ENCODE data around the gene BTRC.
"Not testable (repeated sequence)": the region's sequence is repeated elsewhere in the genome, so short reads cannot be mapped to it uniquely, and the experiment has no call there.

Gene BTRC

GRCh38 chr10:101329341-101330032 is 24.5 kb upstream of the BTRC start:
- CTCF ChIA-PET, result interaction anchor here (1.0 kb wide), 2 partner anchors 38 to 41 kb away, joined by 3 read pairs; no protein-coding TSS in a partner anchor
- DNase-seq (ENCODE audit: extremely low spot score), result no peak
- no peak for TF ChIP-seq FOXK2 (IDR thresholded peaks at IDR 0.05)
- TF ChIP-seq FOXM1 (IDR thresholded peaks at IDR 0.05; ENCODE audit: borderline replicate concordance), result no peak
- TF ChIP-seq SP1 (IDR thresholded peaks at IDR 0.05), result no peak
- TF ChIP-seq NFRKB (IDR thresholded peaks at IDR 0.05), result no peak
- TF ChIP-seq, protein P1, sequence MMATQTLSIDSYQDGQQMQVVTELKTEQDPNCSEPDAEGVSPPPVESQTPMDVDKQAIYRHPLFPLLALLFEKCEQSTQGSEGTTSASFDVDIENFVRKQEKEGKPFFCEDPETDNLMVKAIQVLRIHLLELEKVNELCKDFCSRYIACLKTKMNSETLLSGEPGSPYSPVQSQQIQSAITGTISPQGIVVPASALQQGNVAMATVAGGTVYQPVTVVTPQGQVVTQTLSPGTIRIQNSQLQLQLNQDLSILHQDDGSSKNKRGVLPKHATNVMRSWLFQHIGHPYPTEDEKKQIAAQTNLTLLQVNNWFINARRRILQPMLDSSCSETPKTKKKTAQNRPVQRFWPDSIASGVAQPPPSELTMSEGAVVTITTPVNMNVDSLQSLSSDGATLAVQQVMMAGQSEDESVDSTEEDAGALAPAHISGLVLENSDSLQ (IDR thresholded peaks at IDR 0.05), result no peak
- no peak for TF ChIP-seq BHLHE40 (IDR thresholded peaks at IDR 0.05; ENCODE audit: borderline replicate concordance)
- no peak for TF ChIP-seq LEF1 (IDR thresholded peaks at IDR 0.05; ENCODE audit: borderline replicate concordance)
- TF ChIP-seq TARDBP (IDR thresholded peaks at IDR 0.05), result no peak
- no peak for TF ChIP-seq SUZ12 (IDR thresholded peaks at IDR 0.05)
- POLR2A ChIA-PET, result no interaction called here

- POLR2A ChIA-PET, result interaction anchor here (0.5 kb wide), 1 partner anchor 1123 kb away, joined by 3 read pairs; no protein-coding TSS in a partner anchor
- DNase-seq (ENCODE audit: extremely low spot score), result no peak
- CTCF ChIA-PET, result interaction anchor here (1.0 kb wide), 2 partner anchors 39 to 42 kb away, joined by 3 read pairs; no protein-coding TSS in a partner anchor
- TF ChIP-seq LEF1 (IDR thresholded peaks at IDR 0.05; ENCODE audit: borderline replicate concordance), result no peak
- no peak for TF ChIP-seq TARDBP (IDR thresholded peaks at IDR 0.05)
- TF ChIP-seq ELF4 (IDR thresholded peaks at IDR 0.05), result no peak
- TF ChIP-seq ZNF384 (IDR thresholded peaks at IDR 0.05), result no peak
- TF ChIP-seq L3MBTL2 (conservative IDR thresholded peaks at IDR 0.05), result no peak
- TF ChIP-seq SUZ12 (IDR thresholded peaks at IDR 0.05), result no peak
- no peak for TF ChIP-seq ARNT (IDR thresholded peaks at IDR 0.05)
- no peak for TF ChIP-seq SP1 (IDR thresholded peaks at IDR 0.05)
- no peak for TF ChIP-seq BHLHE40 (IDR thresholded peaks at IDR 0.05; ENCODE audit: borderline replicate concordance)
- TF ChIP-seq FOXM1 (IDR thresholded peaks at IDR 0.05; ENCODE audit: borderline replicate concordance), result no peak
- TF ChIP-seq, protein P1 (IDR thresholded peaks at IDR 0.05), result no peak
- no peak for TF ChIP-seq FOXK2 (IDR thresholded peaks at IDR 0.05)
- TF ChIP-seq HDGF (IDR thresholded peaks at IDR 0.05; ENCODE audit: borderline replicate concordance), result no peak
- TF ChIP-seq NFRKB (IDR thresholded peaks at IDR 0.05), result no peak
Measured at GRCh38 chr10:101330231-101330630, 23.7 kb upstream of the BTRC start.

DNA sequence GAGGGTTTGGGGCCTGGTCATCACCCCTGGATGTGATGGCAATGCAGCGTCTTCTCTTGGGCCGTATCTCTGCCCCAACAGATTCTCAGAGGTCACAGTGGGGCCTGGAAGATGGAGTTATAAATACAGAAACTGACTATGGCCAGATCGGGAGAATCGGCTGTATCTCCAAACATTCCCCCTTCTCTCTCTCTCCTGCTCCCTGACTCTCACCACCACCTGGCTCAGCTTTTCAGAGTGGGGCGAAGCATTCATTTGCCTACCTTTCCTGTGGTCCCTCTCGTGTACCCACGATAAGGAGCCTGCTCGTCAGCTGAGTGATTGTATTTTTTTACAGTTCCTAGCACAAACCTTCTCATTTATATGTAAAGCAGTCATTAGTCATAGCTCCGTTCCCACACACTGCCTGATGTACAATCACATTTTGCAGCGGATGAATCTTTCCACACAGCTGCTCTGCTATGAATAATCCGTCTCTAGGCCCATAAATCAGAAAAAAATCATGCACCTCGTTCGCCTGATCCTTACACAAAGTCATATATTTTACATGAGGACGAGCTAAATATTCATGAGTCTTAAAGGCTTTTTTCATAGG is 23.2 kb upstream of the BTRC start:
- POLR2A ChIA-PET, result interaction anchor here (0.5 kb wide), 1 partner anchor 1123 kb away, joined by 3 read pairs; no protein-coding TSS in a partner anchor
- CTCF ChIA-PET, result interaction anchor here (1.0 to 1.3 kb wide), 4 partner anchors 40 to 117 kb away, joined by 3 read pairs; no protein-coding TSS in a partner anchor

DNA sequence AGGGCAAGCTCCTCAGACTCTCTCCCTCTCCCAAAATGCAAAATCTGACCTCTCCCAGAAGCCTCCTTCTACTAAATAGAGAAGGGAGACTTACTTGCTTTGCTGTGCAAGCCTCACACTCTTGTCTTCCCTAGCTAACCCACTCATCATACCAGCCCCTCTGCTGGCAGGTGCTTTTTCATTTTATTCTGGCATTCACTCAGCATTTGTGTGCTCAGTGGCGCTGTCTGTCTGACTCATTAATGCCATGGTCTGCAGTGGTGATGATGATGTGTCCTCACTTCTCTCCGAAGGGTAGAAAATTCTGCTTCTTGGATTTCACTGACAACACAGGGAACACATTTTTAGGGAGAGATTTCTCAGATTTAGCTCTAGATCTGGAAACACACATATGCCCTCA is 22.0 kb upstream of the BTRC start:
- no peak for TF ChIP-seq ELF4 (IDR thresholded peaks at IDR 0.05)
- no peak for TF ChIP-seq NFRKB (IDR thresholded peaks at IDR 0.05)
- TF ChIP-seq BHLHE40 (IDR thresholded peaks at IDR 0.05; ENCODE audit: borderline replicate concordance), result no peak
- TF ChIP-seq ZNF384 (IDR thresholded peaks at IDR 0.05), result no peak
- TF ChIP-seq SUZ12 (IDR thresholded peaks at IDR 0.05), result no peak
- TF ChIP-seq FOXM1 (IDR thresholded peaks at IDR 0.05; ENCODE audit: borderline replicate concordance), result no peak
- no peak for TF ChIP-seq LEF1 (IDR thresholded peaks at IDR 0.05; ENCODE audit: borderline replicate concordance)
- TF ChIP-seq SP1 (IDR thresholded peaks at IDR 0.05), result no peak
- CTCF ChIA-PET, result interaction anchor here (1.1 to 1.3 kb wide), 2 partner anchors 112 to 118 kb away, joined by 3 read pairs; no protein-coding TSS in a partner anchor
- no peak for DNase-seq (ENCODE audit: extremely low spot score)
- POLR2A ChIA-PET, result no interaction called here

More for the DNA sequence above, 23.2 kb upstream of the BTRC start:
- DNase-seq (ENCODE audit: extremely low spot score), result no peak
- TF ChIP-seq ARNT (IDR thresholded peaks at IDR 0.05) (no peak), SP1 (IDR thresholded peaks at IDR 0.05) (no peak), NFRKB (IDR thresholded peaks at IDR 0.05) (no peak), SUZ12 (IDR thresholded peaks at IDR 0.05) (no peak), CTBP1 (IDR thresholded peaks at IDR 0.05; ENCODE audit: borderline replicate concordance) (no peak), FOXK2 (IDR thresholded peaks at IDR 0.05) (no peak), ELF4 (IDR thresholded peaks at IDR 0.05) (no peak), L3MBTL2 (conservative IDR thresholded peaks at IDR 0.05) (no peak), FOXM1 (IDR thresholded peaks at IDR 0.05; ENCODE audit: borderline replicate concordance) (no peak), ZNF384 (IDR thresholded peaks at IDR 0.05) (no peak), FOXA1 (IDR thresholded peaks at IDR 0.05) (no peak), TARDBP (IDR thresholded peaks at IDR 0.05) (no peak), LEF1 (IDR thresholded peaks at IDR 0.05; ENCODE audit: borderline replicate concordance) (no peak), BHLHE40 (IDR thresholded peaks at IDR 0.05; ENCODE audit: borderline replicate concordance) (no peak), HDGF (IDR thresholded peaks at IDR 0.05; ENCODE audit: borderline replicate concordance) (no peak)
- TF ChIP-seq, protein P1 (IDR thresholded peaks at IDR 0.05), result no peak

- CTCF ChIA-PET; DNase-seq (ENCODE audit: extremely low spot score); POLR2A ChIA-PET: not testable (repeated sequence)
Measured at GRCh38 chr10:101334259-101334658, 19.7 kb upstream of the BTRC start.

- DNase-seq (ENCODE audit: extremely low spot score), result no peak
- ChIA-PET CTCF (interaction anchor here (0.6 kb wide), 1 partner anchor 59 kb away, joined by 5 read pairs; no protein-coding TSS in a partner anchor), POLR2A (no interaction called here)
- TF ChIP-seq NFRKB (IDR thresholded peaks at IDR 0.05), result no peak
Measured at GRCh38 chr10:101336382-101336781, 17.6 kb upstream of the BTRC start.
